Measurements from ENCODE around the gene EEFSEC. TPM values are rescaled to one million over a fixed set of nuclear protein-coding genes. Genes with fewer than 3 reads are reported as not detected.
A peak's percentile ranks its signal among the peaks of the same experiment; 100 is the strongest.

The EEFSEC gene
- total RNA-seq, 1 donor from 2014 or later = 15.3 TPM

DNA sequence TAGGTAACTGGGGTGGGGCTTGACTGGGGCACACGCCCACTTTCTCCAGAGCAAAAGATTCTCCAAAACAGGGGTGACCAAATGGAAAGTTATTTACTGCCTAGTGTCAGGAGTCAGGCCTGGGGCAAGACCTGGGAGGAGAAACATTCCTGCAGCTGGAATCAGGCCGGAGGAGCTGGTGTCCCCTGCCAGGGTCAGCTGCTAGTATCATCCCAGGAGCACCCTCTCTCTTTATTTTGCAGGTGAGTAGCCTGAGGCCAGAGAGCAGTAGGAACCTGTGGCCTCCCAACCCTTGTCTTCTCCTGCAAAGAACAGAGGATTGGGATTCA, 280.5 kb downstream of the EEFSEC start:
- H3K27ac ChIP-seq = no peak overlapping the region
- TF ChIP-seq, protein P1, sequence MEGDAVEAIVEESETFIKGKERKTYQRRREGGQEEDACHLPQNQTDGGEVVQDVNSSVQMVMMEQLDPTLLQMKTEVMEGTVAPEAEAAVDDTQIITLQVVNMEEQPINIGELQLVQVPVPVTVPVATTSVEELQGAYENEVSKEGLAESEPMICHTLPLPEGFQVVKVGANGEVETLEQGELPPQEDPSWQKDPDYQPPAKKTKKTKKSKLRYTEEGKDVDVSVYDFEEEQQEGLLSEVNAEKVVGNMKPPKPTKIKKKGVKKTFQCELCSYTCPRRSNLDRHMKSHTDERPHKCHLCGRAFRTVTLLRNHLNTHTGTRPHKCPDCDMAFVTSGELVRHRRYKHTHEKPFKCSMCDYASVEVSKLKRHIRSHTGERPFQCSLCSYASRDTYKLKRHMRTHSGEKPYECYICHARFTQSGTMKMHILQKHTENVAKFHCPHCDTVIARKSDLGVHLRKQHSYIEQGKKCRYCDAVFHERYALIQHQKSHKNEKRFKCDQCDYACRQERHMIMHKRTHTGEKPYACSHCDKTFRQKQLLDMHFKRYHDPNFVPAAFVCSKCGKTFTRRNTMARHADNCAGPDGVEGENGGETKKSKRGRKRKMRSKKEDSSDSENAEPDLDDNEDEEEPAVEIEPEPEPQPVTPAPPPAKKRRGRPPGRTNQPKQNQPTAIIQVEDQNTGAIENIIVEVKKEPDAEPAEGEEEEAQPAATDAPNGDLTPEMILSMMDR (IDR thresholded peaks at IDR 0.05) = no peak
- peaks cover 45% of the 10 kb centered on the region for H3K27me3 ChIP-seq
- no peaks in the 10 kb centered on the region for H3K36me3 ChIP-seq
- peaks cover 8% of the 10 kb centered on the region for H3K4me1 ChIP-seq
- ATAC-seq (no peak), DNase-seq (no peak)
- intact Hi-C loops (cut with DNase I) = no loop called here
- no peak overlapping the region for H3K4me3 ChIP-seq
- H3K9me3 ChIP-seq = no peaks in the 10 kb centered on the region

DNA sequence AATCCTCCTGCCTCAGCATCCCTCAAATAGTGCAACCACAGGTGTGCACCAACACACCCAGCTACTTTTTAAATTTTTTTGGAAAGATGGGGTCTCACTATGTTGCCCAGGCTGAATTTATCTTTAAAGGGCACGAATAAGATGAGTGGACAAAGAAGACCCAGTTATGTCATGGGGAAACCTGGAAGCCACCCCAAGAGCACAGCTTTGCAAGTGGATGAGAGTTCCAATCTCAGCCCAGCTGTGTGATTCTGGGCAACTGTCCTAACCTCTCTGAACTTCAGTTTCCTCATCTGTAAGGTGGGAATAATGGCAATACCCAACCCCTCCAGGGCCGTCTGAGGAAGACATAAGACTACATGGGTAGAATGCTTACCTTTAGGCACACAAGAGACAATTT, 281.2 kb downstream of the EEFSEC start:
- DNase-seq (no peak), ATAC-seq (no peak)
- H3K36me3 ChIP-seq = no peaks in the 10 kb centered on the region
- peaks cover 8% of the 10 kb centered on the region for H3K4me1 ChIP-seq
- intact Hi-C loops (cut with DNase I) = no loop called here
- H3K27ac ChIP-seq = no peak overlapping the region
- TF ChIP-seq, protein P1 (IDR thresholded peaks at IDR 0.05) = no peak
- H3K9me3 ChIP-seq = no peaks in the 10 kb centered on the region
- no peak overlapping the region for H3K4me3 ChIP-seq
- H3K27me3 ChIP-seq = peaks cover 50% of the 10 kb centered on the region

DNA sequence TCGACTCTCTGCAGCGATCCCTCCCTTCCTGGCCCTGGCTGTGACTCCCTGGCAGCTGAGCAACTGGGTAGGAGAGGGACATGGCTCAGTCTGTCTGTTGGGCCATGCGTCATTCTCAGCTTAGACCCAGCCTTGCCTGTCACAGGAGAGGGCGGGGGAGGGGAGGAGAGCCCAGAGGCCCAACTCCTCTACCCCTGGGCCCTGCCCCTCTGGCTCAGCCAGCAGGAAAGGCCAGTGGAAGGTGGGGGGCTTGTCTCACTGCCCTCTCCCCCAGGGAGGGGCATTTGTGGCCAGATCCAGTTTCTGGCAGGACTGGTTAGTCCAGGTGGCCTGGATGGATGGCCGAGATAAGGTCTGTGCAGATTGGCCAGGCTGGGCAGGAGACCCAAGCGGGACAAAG, 281.8 kb downstream of the EEFSEC start:
- Histone ChIP-seq H3K4me3 (no peak overlapping the region), H3K9me3 (no peaks in the 10 kb centered on the region), H3K27ac (no peak overlapping the region), H3K4me1 (peaks cover 8% of the 10 kb centered on the region), H3K27me3 (peaks cover 50% of the 10 kb centered on the region), H3K36me3 (no peaks in the 10 kb centered on the region)
- ATAC-seq = no peak
- intact Hi-C loops (cut with DNase I) = no loop called here
- TF ChIP-seq, protein P1 (IDR thresholded peaks at IDR 0.05) = no peak
- no peak for DNase-seq

DNA sequence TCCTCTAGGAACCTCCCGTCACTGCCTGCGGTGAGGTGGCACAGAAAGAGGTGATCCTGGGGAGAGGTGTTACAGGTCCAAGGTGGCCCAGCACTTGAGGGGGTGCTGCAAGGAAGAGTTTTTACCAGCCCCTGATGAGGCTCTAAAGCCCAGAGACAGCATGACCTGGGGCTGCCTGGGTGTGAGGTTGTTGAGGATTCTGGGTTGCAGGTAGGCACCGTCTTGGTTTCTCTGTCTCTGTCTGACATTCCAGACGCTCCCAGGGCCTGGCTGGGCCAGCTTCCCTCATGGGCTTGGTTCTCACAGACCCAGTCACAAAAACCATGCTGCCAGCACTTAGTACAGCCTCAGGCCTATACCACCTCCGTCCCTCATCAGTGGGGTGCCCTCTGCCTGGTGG, 282.3 kb downstream of the EEFSEC start:
- ATAC-seq (no peak), DNase-seq (no peak)
- Histone ChIP-seq H3K4me3 (no peak overlapping the region), H3K4me1 (peaks cover 8% of the 10 kb centered on the region), H3K27ac (no peak overlapping the region), H3K9me3 (no peaks in the 10 kb centered on the region), H3K27me3 (peaks cover 45% of the 10 kb centered on the region), H3K36me3 (no peaks in the 10 kb centered on the region)
- intact Hi-C loops (cut with DNase I) = no loop called here
- TF ChIP-seq, protein P1 (IDR thresholded peaks at IDR 0.05) = no peak

DNA sequence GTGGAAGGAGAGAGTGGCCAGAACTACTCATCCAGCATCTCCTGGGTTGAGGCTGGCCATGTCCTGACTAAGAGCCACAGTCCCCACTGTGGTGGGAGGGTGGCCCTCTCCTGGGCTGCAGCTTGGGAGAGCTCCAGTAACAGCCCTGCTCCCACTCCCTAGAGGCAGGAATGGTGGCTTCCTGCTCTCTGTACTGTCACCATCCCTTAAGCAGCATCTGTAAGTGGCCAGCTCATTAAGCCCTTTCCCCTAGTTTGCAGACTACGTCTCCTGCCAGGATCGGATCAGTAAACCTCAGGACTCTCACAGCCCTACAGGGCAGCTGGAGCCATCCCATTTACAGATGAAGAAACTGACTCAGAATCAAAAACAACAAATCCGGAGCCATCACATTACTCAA, 282.9 kb downstream of the EEFSEC start:
- Histone ChIP-seq H3K4me1 (peaks cover 8% of the 10 kb centered on the region), H3K27me3 (peaks cover 38% of the 10 kb centered on the region), H3K4me3 (no peak overlapping the region), H3K27ac (no peak overlapping the region), H3K9me3 (no peaks in the 10 kb centered on the region), H3K36me3 (no peaks in the 10 kb centered on the region)
- intact Hi-C loops (cut with DNase I) = no loop called here
- TF ChIP-seq, protein P1 (IDR thresholded peaks at IDR 0.05) = no peak
- DNase-seq = no peak
- no peak for ATAC-seq

DNA sequence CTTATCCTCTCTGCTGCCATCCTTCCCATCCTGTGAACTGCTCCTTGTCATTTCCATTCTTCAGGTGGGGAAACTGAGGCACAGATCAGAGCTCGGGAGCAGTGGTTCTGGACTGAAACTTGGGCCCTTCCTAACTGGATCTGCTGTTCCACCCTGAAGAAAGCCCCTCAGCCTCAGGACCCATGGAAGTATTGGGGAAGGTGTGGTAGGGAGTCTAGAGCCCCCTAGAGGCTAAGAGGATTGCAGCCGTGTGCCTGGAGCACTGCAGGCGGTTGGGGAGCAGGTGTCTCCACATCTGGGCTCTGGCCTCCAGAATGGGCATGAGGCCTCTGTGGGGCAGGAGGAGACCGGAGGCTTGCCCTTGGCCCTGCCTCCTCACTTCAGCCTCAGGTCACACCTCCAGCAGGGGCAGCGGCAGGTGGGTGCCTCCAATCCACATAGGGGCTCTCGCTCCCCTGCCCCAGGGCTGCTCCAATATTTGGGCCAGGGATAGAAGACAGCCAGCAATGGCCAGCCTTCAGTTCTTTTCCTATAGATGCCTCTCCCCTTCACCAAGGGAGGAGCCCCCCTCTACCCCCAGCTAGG, 285.3 kb downstream of the EEFSEC start:
- TF ChIP-seq, protein P1 (IDR thresholded peaks at IDR 0.05) = peak; percentile 31
- intact Hi-C loops (cut with DNase I) = no loop called here

More for the DNA sequence above, 285.3 kb downstream of the EEFSEC start:
- peaks cover 19% of the 10 kb centered on the region for H3K27me3 ChIP-seq
- DNase-seq = no peak
- no peaks in the 10 kb centered on the region for H3K4me1 ChIP-seq
- H3K27ac ChIP-seq = no peak overlapping the region
- H3K9me3 ChIP-seq = no peaks in the 10 kb centered on the region
- no peak overlapping the region for H3K4me3 ChIP-seq
- H3K36me3 ChIP-seq = no peaks in the 10 kb centered on the region
- ATAC-seq = no peak

Measured in upper lobe of right lung (tissue), 1 donor.